RKO (cell line): ENCODE measurements around the gene PRR5.
"Not testable (repeated sequence)": the region's sequence is repeated elsewhere in the genome, so short reads cannot be mapped to it uniquely, and the experiment has no call there.

Source experiments
- DNase-seq: peaks from one replicate; pipeline ENCODE4 v3.0.0-alpha.2; 2016; ENCODE audit warnings: low spot score

PRR5 gene

DNA sequence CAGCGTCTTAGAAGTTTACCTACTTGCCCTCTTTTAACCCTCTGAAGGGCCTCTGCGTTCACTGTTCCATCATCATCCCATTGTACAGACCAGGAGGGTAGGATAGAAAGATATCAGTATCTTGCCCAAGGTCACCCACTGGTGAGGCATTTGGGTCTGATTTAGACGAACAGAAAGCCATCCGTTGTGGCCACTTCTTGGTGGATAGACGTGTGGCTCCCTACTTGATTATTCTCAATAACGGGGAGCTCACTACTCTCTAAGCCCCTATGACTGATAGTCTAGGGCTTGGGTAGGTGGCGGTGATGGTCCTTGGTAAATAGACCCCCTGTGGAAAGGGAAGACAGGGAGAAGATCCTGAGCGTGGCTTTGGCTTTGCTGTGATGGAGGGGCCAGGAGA is 28.6 kb upstream of the PRR5 start:
- no peak for DNase-seq

- DNase-seq, result not testable (repeated sequence)
Observed at GRCh38 chr22:44676066-44676440, 26.0 kb upstream of the PRR5 start.

DNA sequence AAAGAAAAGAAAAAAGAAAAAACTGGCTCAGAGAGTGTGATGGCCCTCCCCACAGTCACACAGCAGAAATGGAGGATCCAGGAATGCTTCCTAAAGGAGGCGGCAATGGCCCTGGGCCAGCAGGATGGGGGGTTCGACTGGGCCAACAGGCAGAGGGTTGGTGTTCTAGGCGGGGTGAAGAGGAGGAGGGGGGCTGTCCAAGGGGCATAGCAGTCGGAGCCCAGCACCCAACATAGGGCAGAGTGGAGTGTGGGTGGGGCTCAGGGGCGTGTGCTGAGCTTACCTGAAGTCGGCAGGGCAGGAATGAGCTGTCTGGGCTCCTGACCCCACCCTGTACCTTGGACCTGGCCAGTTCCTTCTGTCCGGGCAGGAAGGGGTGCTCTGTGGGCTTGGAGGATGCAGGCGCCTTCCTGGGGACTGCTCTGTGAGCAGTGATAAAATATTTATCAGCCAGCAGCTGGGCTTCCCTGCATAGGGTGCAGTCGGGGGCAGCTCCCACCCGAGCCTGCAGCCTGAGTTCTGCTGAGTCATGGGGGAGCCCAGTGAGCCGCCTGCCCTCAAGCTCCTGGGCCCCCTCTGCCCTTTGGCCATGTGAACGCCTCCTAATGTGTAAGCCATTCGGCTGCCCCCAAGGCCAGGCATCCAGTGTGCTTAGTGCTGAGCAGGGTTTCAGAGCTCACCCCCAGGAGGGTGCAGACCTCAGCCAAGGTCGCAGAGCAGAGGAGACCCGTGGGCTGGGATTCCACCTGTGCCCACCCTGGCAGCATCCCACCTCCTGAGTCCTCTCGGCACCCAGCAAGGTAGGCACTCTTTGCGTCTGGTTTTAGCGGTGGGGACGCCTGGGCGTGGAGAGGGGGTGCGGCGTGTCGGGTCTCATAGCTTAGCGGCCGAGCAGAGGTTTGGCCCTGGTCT is 25.3 kb upstream of the PRR5 start:
- no peak for DNase-seq

GRCh38 chr22:44677353-44677840 is 24.6 kb upstream of the PRR5 start:
- no peak for DNase-seq

- DNase-seq, result no peak
Observed at GRCh38 chr22:44677871-44678555, 24.0 kb upstream of the PRR5 start.

DNA sequence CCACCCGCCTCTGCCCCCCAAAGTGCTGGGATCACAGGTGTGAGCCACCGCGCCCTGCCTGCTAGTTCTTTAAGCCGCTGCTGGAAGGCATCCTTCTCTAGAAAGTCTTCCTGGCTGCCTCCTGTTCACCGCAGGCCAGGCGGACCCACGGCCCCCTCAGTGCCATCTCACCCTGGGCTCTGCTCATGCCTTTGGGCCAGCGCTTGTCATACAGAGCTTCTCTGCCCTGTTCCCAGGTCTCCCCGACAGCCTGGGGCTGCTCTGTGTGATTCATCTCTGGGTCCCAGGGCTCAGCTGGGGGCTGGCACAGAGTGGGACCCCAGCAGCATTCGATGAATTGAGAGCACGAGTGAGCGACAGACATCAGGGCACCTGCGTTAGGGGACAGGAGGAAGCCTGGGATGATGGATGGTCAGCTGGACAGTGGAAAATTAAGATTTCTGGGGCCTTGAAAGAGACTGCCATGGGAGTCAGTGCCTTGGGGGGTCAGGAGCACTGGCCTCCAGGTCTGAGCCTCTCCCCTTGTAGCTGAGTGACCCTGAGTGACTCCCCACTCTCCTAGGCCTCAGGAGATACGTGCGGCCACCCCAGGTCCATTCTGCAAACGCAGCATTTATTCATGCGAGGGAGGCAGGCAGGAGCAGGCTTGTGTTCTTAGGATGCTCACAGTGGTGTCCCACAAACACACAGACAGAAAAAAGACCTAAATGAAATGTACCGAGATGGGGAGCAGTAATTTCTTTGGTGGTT is 23.3 kb upstream of the PRR5 start:
- no peak for DNase-seq

- not testable (repeated sequence) for DNase-seq
Observed at GRCh38 chr22:44679306-44679647, 22.7 kb upstream of the PRR5 start.

GRCh38 chr22:44680058-44680457 is 21.9 kb upstream of the PRR5 start:
- DNase-seq, result no peak

DNA sequence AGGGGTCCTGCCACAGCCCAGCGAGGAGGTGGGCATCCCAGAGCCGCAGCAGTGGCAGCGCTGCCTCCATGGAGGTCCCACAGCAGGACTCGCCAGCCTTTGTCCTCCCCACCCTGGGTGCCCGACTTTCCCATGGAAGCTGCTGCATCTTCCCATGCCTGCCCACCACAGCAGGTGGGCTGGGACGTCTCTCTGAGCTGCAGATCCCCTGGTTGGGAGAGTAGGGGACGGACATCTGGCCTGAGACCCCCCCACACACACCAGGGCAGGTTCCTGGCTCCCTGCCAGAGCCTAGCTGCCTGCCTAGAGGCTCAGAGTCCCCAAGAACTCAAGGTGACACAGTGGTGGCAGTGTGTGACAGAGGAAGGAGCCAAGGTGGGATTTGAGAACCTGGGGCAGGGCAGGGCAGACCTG is 21.5 kb upstream of the PRR5 start:
- DNase-seq, result no peak

DNA sequence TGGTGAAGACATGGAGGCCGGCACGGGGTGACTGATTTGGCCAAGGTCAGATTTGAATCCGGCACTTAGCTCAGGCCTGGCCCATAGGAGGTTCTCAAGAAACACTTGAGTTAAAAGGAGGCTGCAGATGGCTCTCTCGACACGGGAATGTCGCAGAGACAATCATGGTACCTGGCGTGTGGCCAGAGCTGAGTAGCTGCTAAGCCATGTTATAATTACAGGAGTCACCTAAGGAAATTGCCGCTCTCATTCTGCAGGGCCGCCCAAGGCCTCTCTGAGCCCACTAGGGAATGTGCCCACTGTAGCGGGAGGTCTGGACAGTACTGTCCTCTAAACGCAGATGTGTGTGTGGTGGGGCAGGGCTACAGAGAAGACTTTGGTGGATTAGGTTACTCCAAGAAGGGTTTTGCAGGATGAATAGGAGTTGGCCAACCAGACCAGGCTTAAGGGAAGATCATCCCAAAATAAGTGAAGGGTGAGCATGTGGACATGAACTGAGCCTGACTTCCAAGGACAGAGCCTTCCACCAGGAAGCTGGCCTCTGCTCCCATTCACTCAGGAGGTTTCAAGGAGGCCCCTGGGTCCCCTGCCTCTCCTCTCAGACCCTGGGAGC is 19.3 kb upstream of the PRR5 start:
- no peak for DNase-seq

DNA sequence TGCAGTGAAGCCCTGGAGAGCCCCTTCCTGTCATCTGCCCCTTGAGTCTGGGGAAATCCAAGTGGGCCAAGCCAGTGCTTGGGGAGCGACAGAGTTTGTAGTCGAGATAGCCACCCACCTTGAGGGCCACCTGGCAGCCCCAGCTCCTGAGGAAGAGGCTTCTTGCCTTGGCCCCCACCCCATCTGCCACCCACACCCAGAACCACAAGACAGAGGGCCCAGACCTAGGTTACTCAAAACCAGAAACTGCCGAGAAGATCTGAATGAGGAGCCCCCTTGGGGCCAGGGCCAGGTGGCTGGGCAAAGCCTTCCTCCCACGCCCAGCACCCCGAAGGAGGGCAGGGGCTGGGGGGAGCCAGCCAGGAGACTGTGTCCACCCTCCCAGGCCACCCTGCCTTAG is 18.8 kb upstream of the PRR5 start:
- DNase-seq, result no peak

GRCh38 chr22:44683881-44684280 is 18.1 kb upstream of the PRR5 start:
- no peak for DNase-seq

DNA sequence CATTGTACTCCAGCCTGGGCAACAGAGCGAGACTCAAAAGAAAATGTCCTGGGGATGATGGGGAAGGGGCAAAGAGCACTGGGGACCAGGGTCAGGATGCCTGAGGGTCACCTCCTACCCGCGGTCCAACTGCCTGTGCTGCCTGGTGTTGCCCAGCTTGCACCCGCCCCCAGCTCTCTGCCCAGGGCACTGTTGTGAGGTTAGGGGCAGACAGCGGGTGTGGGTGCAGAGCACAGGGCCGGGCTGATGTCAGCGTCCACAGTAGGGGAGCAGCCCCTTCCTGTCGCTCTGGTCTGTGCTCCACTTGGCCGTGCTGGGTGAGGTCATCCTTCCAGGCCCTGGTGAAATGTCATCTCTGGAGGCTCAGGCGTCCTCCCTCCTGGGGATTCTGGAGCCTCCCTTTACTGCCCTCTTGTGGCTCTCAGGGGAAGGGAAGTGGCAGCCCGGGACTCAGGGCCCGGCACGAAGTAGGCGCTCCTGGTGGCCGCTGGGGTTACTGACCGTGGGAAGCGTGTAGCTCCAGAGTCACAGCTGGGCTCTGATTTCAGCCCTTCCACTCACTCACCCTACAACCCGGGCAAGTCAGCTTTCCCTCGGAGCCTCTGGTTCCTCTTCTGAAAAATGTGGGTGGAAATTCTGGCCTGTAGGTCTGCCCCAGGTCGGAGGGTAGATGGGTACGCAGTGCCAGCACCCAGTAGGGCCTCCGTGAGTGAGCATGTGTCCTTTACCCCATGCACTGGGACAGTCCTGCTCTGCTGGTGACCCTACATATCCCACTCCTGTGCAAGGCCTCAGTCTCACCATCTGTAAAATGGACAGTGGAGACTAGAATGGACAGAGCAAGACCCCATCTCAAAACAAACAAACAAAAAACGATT is 17.3 kb upstream of the PRR5 start:
- peak; percentile 94 for DNase-seq

DNA sequence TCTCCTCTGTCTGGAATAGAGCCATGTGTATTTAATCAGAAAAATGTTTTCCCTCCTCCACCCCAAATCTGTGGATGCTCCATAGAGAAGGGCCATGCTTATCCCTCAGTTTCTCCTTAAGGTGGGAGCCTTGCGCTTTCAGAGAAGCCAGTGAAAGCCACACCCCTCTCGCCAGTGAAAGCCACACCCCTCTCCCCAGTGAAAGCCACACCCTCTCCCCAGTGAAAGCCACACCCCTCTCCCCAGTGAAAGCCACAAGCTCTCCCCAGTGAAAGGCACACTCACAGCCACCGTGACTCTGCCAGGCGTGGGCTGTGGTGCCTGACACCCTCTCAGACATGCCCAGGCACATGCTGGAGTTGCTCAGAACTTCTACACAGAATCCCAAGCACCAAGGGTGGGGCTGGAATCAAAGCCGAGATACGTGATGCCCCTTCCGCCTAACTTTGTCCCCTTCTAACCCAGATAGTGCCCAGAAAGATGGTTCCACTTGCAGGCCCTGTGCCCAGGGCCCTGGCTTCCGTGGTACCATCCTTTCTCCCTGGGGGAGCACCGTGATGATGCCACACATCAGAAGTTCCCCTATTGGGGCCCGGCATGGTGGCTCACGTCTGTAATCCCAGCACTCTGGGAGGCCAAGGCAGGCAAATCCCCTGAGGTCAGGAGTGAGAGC is 16.5 kb upstream of the PRR5 start:
- DNase-seq, result peak; percentile 52

DNA sequence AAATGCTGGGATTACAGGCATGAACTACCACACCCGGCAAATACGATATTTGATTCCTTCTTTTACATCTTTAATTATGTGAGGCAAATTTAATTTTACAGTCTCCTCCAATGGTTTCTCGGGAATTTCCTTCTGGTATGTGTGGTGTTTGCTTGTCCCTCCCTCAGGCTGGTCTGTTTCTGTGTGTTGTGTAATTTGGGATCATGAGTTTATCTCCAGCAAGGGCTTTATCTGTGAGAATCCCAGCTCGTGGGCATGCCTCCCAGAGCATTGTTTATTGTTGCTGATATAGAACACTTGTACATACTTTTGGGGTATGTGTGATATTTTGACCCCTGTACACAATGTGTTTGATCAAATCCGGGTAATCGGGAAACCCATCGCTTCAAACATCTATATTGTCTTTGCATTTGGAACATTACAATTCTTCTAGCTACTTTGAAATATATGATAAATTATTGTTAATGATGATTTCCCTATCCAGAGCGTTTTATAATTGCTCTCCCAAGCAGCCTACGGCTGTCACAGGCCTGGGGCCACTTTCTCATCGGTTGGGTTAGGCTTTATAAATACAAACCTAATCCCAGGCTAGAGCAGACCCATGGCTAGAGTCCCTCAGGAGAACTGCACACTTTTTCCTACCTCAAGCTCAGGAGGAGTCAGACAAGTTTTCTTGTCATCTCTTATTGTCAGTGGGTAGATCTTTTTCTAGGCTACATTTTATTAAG is 15.0 kb upstream of the PRR5 start:
- DNase-seq, result no peak

GRCh38 chr22:44689173-44689572 is 12.8 kb upstream of the PRR5 start:
- DNase-seq, result no peak

DNA sequence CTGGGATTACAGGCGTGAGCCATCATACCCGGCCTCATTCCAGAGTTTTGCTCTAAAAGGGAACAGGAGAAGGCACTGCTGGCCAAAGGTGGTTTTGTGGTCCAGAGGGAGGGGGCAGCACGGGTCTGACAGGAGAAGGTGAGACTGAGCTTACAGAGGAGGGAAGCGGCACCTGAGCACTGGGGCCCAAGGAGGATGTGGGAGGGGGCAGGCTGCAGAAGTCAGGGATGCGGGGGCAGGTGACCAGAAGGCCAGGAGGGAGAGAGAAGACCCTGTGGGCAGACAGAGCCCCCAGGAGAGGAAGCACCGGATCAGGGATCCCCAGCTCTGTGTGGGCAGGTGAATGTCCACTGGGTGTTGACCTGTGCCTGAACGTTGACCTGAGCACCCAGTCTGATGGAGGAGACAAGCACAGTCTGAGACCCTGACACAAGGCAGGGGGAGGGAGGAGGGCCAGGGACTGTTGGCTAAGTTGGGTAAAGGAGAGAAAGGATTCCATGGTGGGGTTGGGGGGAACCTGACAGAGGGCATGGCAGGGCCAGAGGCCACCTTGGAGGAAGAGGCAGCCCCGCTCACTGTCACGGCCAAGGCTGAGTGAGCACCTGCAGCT is 12.0 kb upstream of the PRR5 start:
- no peak for DNase-seq

DNA sequence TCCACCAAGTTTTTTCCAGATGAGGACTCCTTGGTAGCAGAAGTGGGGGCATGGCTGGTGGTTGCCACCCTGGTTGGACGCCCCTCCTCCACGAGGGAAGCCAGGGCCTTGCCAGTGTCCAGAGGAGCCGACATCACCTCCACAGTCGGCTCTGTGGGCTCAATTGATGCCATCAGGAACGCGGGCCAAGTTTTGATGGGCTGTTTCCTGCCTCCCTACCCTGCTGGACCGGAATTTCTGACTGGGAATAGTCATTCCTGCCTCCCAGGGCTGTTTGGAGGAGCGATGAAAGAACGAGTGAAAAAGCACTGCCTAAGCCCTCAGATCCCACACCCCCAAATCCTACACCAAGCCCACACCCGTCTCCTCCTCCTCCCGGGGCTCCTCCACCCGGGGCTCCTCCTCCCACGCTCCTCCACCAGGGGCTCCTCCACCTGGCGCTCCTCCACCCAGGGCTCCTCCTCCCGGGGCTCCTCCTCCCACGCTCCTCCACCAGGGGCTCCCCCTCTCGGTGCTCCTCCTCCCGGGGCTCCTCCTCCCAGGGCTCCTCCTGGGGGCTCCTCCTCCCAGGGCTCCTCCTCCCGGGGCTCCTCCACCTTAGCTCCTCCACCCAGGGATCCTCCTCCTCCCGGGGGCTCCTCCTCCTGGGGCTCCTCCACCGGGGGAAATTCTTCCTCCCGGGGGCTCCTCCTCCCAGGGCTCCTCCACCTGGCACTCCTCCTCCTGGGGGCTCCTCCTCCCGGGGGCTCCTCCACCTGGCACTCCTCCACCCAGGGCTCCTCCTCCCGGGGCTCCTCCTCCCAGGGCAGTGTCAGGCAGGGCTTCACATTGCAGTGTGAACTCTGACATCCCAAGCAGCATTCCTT is 10.0 kb upstream of the PRR5 start:
- no peak for DNase-seq

DNA sequence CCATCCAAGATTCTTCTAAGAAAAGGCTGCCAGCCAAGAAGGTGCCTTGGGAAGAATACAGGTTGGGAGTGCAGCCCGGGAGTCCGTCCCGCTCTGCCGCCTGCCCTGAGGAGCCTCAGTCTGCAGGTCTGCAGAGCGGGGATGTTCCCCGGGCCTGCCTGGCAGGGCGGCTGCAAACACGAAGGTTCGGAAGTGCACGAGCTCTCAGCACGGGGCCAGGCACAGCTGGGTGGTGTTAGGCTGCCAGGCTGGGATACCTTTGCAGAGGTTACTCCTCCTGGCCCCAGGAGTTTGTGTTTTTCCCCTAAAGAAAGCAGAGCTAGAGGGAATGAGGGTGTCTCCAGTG is 9.4 kb upstream of the PRR5 start:
- DNase-seq, result no peak
